Measurements from ENCODE around the gene LRRC56. TPM values are rescaled to one million over a fixed set of nuclear protein-coding genes. Genes with fewer than 3 reads are reported as not detected.

The LRRC56 gene
- total RNA-seq, 3 donors from 2014 or later, result 0.16 to 1.6 (median 1.3) TPM

DNA sequence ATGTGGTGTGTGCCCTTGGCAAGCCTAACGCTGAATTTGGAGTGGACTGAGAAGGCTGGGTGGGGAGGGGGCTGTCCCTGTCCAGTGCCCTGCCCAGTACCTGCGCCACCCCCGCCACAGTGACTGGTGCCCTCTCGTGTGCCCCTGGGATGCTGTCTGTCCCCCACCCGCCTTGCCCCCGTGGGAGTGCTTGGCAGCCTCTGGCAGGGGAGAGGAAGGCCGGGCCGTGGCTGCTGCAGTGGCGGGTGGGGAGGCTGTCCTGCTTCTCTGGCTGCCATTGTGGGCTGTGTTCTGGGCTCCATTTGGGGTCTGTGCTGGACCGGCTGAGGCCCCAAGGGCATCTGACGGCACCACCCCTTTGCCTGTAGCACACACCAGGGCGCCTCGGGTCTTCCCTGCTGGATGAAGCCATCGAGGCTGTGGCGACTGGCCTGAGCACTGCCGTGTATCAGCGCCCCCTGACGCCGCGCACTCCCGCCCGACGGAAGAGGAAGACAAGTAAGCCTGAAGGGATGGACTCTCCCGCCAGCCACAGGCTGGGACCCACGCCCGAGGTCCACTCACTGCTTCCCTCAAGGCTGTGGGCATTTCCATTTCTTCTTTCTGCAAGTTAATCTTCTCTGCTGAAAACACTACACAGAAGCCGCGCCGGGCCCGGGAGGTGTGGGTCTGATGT is 60.8 kb downstream of the LRRC56 start:
- H3K4me1 ChIP-seq, result no peaks in the 10 kb centered on the region
- H3K4me3 ChIP-seq, result no peak overlapping the region
- H3K27ac ChIP-seq, result no peak overlapping the region
- H3K9me3 ChIP-seq, result no peaks in the 10 kb centered on the region
- intact Hi-C loops (cut with DNase I; ENCODE audit: low total_unique reads), result no loop called here
- H3K36me3 ChIP-seq, result no peaks in the 10 kb centered on the region
- no peak for DNase-seq (ENCODE audit: low spot score in 2 of 2)
- no peak for TF ChIP-seq POLR2A (IDR thresholded peaks at IDR 0.05)
- TF ChIP-seq, protein P1, sequence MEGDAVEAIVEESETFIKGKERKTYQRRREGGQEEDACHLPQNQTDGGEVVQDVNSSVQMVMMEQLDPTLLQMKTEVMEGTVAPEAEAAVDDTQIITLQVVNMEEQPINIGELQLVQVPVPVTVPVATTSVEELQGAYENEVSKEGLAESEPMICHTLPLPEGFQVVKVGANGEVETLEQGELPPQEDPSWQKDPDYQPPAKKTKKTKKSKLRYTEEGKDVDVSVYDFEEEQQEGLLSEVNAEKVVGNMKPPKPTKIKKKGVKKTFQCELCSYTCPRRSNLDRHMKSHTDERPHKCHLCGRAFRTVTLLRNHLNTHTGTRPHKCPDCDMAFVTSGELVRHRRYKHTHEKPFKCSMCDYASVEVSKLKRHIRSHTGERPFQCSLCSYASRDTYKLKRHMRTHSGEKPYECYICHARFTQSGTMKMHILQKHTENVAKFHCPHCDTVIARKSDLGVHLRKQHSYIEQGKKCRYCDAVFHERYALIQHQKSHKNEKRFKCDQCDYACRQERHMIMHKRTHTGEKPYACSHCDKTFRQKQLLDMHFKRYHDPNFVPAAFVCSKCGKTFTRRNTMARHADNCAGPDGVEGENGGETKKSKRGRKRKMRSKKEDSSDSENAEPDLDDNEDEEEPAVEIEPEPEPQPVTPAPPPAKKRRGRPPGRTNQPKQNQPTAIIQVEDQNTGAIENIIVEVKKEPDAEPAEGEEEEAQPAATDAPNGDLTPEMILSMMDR (IDR thresholded peaks at IDR 0.05), result no peak
- no peak for TF ChIP-seq POLR2AphosphoS5 (IDR thresholded peaks at IDR 0.05)
- no peaks in the 10 kb centered on the region for H3K27me3 ChIP-seq

DNA sequence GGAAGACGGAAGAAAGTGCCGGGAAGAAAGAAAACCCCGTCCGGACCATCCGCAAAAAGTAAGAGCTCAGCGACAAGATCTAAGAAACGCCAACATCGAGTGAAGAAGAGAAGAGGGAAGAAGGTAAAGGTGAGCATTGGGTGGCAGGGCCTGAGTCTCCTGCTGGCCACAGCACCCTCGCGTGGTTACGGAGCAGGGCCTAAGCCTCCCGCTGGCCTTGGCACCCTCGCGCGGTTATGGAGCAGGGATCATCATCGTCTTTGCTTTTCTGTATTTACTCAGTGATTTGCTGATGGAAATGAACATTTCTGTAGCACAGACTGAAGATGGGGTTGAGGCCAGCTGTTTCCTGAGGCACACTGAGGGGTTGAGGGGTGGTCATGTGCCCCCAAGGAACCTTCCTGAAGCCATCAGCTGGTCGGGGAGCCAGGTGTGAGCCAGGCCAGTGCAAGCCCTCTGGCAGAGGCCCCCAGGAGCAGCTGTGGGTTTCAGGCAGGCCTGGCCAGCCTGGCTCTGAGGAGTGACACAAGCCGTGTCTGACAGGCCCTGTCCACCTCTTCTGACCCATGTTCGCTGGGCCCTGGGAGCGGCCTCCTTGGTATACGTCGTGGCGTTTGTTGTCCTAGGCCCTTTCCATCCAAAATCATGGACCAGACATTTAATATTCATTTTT is 64.4 kb downstream of the LRRC56 start:
- TF ChIP-seq POLR2A (IDR thresholded peaks at IDR 0.05) (no peak), POLR2AphosphoS5 (IDR thresholded peaks at IDR 0.05) (no peak)
- TF ChIP-seq, protein P1 (IDR thresholded peaks at IDR 0.05), result no peak
- Histone ChIP-seq H3K36me3 (peaks cover 6% of the 10 kb centered on the region), H3K27ac (no peak overlapping the region), H3K4me1 (no peaks in the 10 kb centered on the region), H3K4me3 (no peak overlapping the region), H3K9me3 (no peaks in the 10 kb centered on the region), H3K27me3 (no peaks in the 10 kb centered on the region)
- no peak for DNase-seq (ENCODE audit: low spot score in 2 of 2)
- intact Hi-C loops (cut with DNase I; ENCODE audit: low total_unique reads), result loop anchor here (1.0 kb wide), 1 partner anchor 15 kb away; no protein-coding TSS in a partner anchor

- Histone ChIP-seq H3K4me1 (no peaks in the 10 kb centered on the region), H3K9me3 (no peaks in the 10 kb centered on the region), H3K36me3 (peaks cover 6% of the 10 kb centered on the region), H3K4me3 (no peak overlapping the region), H3K27ac (no peak overlapping the region), H3K27me3 (no peaks in the 10 kb centered on the region)
- no peak for TF ChIP-seq POLR2A (IDR thresholded peaks at IDR 0.05)
- TF ChIP-seq POLR2AphosphoS5 (IDR thresholded peaks at IDR 0.05), result no peak
- TF ChIP-seq, protein P1 (IDR thresholded peaks at IDR 0.05), result no peak
- DNase-seq (ENCODE audit: low spot score in 2 of 2), result no peak
- intact Hi-C loops (cut with DNase I; ENCODE audit: low total_unique reads), result no loop called here
Measured at GRCh38 chr11:603154-603553, 65.8 kb downstream of the LRRC56 start.

Other genes with a start within 250 kb of the LRRC56 start
- gene PGGHG, start 248.4 kb upstream of the LRRC56 start, total RNA-seq, result 10 to 100 TPM; 13.0 to 63.9 (median 37.3) TPM
- not detected for gene IFITM5, start 238.0 kb upstream of the LRRC56 start, total RNA-seq
- 100 to 1,000 TPM in 2 of 3 donors, 10 to 100 TPM in 1; 81.4 to 404 (median 129) TPM for gene IFITM2, start 229.7 kb upstream of the LRRC56 start, total RNA-seq
- 100 to 1,000 TPM; 129 to 321 (median 142) TPM for gene IFITM1, start 223.5 kb upstream of the LRRC56 start, total RNA-seq
- 100 to 1,000 TPM; 158 to 361 (median 195) TPM for gene IFITM3, start 216.7 kb upstream of the LRRC56 start, total RNA-seq
- 10 to 100 TPM in 1 of 3 donors, 1 to 10 TPM in 1, under 1 TPM in 1; 0.48 to 11.3 (median 8.2) TPM for gene B4GALNT4, start 168.0 kb upstream of the LRRC56 start, total RNA-seq
- gene PKP3, start 143.3 kb upstream of the LRRC56 start, total RNA-seq, result 10 to 100 TPM in 2 of 3 donors, under 1 TPM in 1; 0.32 to 60.9 (median 36.7) TPM
- 10 to 100 TPM; 37.3 to 49.8 (median 46.5) TPM for gene SIGIRR, start 122.5 kb upstream of the LRRC56 start, total RNA-seq
- 10 to 100 TPM in 1 of 3 donors, 1 to 10 TPM in 1, under 1 TPM in 1; 0.32 to 14.2 (median 9.8) TPM for gene ANO9, start 95.5 kb upstream of the LRRC56 start, total RNA-seq
- 10 to 100 TPM; 23.8 to 53.7 (median 33.1) TPM for gene PTDSS2, start 87.2 kb upstream of the LRRC56 start, total RNA-seq
- gene RNH1, start 30.3 kb upstream of the LRRC56 start, total RNA-seq, result 100 to 1,000 TPM; 139 to 249 (median 209) TPM
- 10 to 100 TPM; 33.2 to 50.1 (median 33.4) TPM for gene HRAS, start 2.0 kb upstream of the LRRC56 start, total RNA-seq
- 1 to 10 TPM; 2.6 to 6.1 (median 5.2) TPM for gene LMNTD2, start 23.2 kb downstream of the LRRC56 start, total RNA-seq
- 10 to 100 TPM in 2 of 3 donors, 1 to 10 TPM in 1; 7.5 to 58.5 (median 33.1) TPM for gene RASSF7, start 23.4 kb downstream of the LRRC56 start, total RNA-seq
- 10 to 100 TPM; 18.6 to 22.1 (median 21.3) TPM for gene PHRF1, start 38.9 kb downstream of the LRRC56 start, total RNA-seq
- 10 to 100 TPM; 13.3 to 29.9 (median 27.9) TPM for gene IRF7, start 78.4 kb downstream of the LRRC56 start, total RNA-seq
- gene CDHR5, start 87.4 kb downstream of the LRRC56 start, total RNA-seq, result 1 to 10 TPM in 1 of 3 donors, not detected in 2; 6.2 TPM
- not detected for gene SCT, start 89.7 kb downstream of the LRRC56 start, total RNA-seq
- under 1 TPM in 1 of 3 donors, not detected in 2; 0.29 TPM for gene DRD4, start 99.7 kb downstream of the LRRC56 start, total RNA-seq
- gene DEAF1, start 157.7 kb downstream of the LRRC56 start, total RNA-seq, result 10 to 100 TPM; 25.3 to 42.6 (median 39.8) TPM
- gene TMEM80, start 158.3 kb downstream of the LRRC56 start, total RNA-seq, result 10 to 100 TPM; 25.9 to 51.8 (median 29.1) TPM
- 100 to 1,000 TPM in 2 of 3 donors, 1 to 10 TPM in 1; 6.1 to 151 (median 115) TPM for gene EPS8L2, start 168.7 kb downstream of the LRRC56 start, total RNA-seq
- gene TALDO1, start 209.9 kb downstream of the LRRC56 start, total RNA-seq, result 100 to 1,000 TPM; 137 to 239 (median 141) TPM
- 10 to 100 TPM in 2 of 3 donors, 1 to 10 TPM in 1; 9.9 to 17.4 (median 16.4) TPM for gene GATD1, start 240.0 kb downstream of the LRRC56 start, total RNA-seq

Measured in breast epithelium (tissue), 4 donors.